Fibroblast of lung (primary cell): ENCODE data around the gene SH3PXD2A. TPM values are rescaled to one million over a fixed set of nuclear protein-coding genes. Genes with fewer than 3 reads are reported as not detected.

Experiments
- DNase-seq, 2 donors: peaks; one replicate each; pipeline versions ENCODE4 v3.0.0 to v3.0.0-alpha.2; 2010; ENCODE audit warnings: low read depth in 2 of 2
- H2AFZ ChIP-seq: 2 replicates; pipeline ENCODE4 v1.5.1; 2012; ENCODE audit warnings: low read length, control low read depth, inconsistent platforms
- H3K27ac ChIP-seq: 2 replicates; pipeline ENCODE4 v1.5.1; 2011; ENCODE audit warnings: low read length, control low read depth; ENCODE audit not compliant: insufficient read depth
- H3K27me3 ChIP-seq: 2 replicates; pipeline ENCODE4 v1.5.1; 2011; ENCODE audit warnings: mild to moderate bottlenecking, low read length; ENCODE audit not compliant: control insufficient read depth, insufficient read depth
- H3K36me3 ChIP-seq: 2 replicates; pipeline ENCODE4 v1.5.1; 2011; ENCODE audit warnings: low read length; ENCODE audit not compliant: control insufficient read depth, insufficient read depth
- H3K4me1 ChIP-seq: 2 replicates; pipeline ENCODE4 v1.5.1; 2011; ENCODE audit warnings: low read length; ENCODE audit not compliant: control insufficient read depth, insufficient read depth; ENCODE audit errors: extremely low read depth
- H3K4me2 ChIP-seq: 2 replicates; pipeline ENCODE4 v1.5.1; 2011; ENCODE audit warnings: low read length, control low read depth; ENCODE audit not compliant: insufficient read depth; ENCODE audit errors: extremely low read depth
- H3K4me3 ChIP-seq, 4 experiments: fragments of 200-600 bp in 1 of 4; sonication (generic) in 1 of 4; replicated peaks in 1 of 4; 2 replicates each; pipeline ENCODE4 v1.5.1; 2011 to 2016; ENCODE audit warnings: low read length in 4 of 4, low read depth in 3 of 4, mild to moderate bottlenecking in 3 of 4, control low read depth in 2 of 4, inconsistent platforms in 1 of 4, mixed read lengths in 1 of 4; ENCODE audit not compliant: insufficient read depth in 1 of 4; ENCODE audit errors: control extremely low read depth in 1 of 4
- H3K79me2 ChIP-seq: 2 replicates; pipeline ENCODE4 v1.5.1; 2012; ENCODE audit warnings: mild to moderate bottlenecking, low read length, inconsistent platforms; ENCODE audit not compliant: control insufficient read depth, insufficient read depth
- H3K9ac ChIP-seq: 2 replicates; pipeline ENCODE4 v1.5.1; 2011; ENCODE audit warnings: mild to moderate bottlenecking, low read length, control low read depth; ENCODE audit not compliant: insufficient read depth
- H3K9me3 ChIP-seq: 2 replicates; pipeline ENCODE4 v1.5.1; 2012; ENCODE audit warnings: low read depth, low read length; ENCODE audit not compliant: control insufficient read depth, insufficient read depth
- H4K20me1 ChIP-seq: 2 replicates; pipeline ENCODE4 v1.5.1; 2011; ENCODE audit warnings: low read length; ENCODE audit not compliant: control insufficient read depth, insufficient read depth; ENCODE audit errors: extremely low read depth
- CTCF ChIP-seq, 2 donors: IDR thresholded peaks in 1 of 2; conservative IDR thresholded peaks in 1 of 2; 1 replicate in 1 of 2; 2 replicates in 1 of 2; pipeline ENCODE4 v1.5.1; 2011 to 2012; ENCODE audit warnings: low read length in 2 of 2, control low read depth in 1 of 2, inconsistent platforms in 1 of 2, low read depth in 1 of 2, mild to moderate bottlenecking in 1 of 2
- EZH2 ChIP-seq: IDR thresholded peaks from 2 replicates; pipeline ENCODE4 v1.5.1; 2012; ENCODE audit warnings: low read length, control low read depth, mild to moderate bottlenecking; ENCODE audit errors: missing control alignments
- polyA plus RNA-seq, 2 donors: library from polyadenylated mRNA; depleted of rRNA in 1 of 2; stranded (reverse) in 1 of 2; unstranded in 1 of 2; fragments of >200 nt; gene quantifications; 2 replicates each; pipeline ENCODE4 v1.2.1, GENCODE V29; 2011 to 2012; ENCODE audit warnings: missing spikeins in 1 of 2
- total RNA-seq: library from RNA; depleted of rRNA; stranded (reverse); fragments of >200 nt; gene quantifications from 2 replicates; pipeline ENCODE4 v1.2.1, GENCODE V29; 2014

The SH3PXD2A gene
- total and polyA plus RNA-seq, 2 donors (not counting 1 experiment from before 2014, with no cell fraction given), result 25.5 to 33.2 TPM

DNA sequence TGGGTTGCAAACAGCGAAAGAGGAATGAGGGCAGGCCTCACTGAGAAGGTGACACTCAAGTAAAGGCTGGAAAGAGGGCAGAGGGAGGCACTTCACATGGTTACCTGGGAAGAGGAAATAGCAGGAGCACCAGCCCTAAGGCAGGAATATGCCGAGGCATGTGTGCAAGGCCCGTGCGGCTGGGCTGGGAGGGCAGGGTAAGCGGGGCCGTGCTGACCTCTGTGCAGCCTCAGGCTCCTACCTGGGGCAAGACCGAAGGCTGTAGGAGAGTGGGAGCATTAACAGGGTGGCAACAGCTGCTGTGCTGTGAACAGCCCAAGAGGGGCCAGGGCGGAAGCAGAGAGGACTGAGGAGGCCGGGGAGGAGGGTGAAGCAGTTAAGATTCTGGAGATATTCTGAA is 24.0 kb upstream of the SH3PXD2A start:
- no peaks in the 10 kb centered on the region for H3K27me3 ChIP-seq
- no peak overlapping the region for H3K4me3 ChIP-seq
- H4K20me1 ChIP-seq, result no peaks in the 10 kb centered on the region
- no peak overlapping the region for H3K9ac ChIP-seq
- no peaks in the 10 kb centered on the region for H3K79me2 ChIP-seq
- no peak for DNase-seq
- no peak overlapping the region for H3K4me2 ChIP-seq
- H3K4me1 ChIP-seq, result no peaks in the 10 kb centered on the region
- H3K9me3 ChIP-seq, result no peaks in the 10 kb centered on the region
- peaks cover 2% of the 10 kb centered on the region for H3K36me3 ChIP-seq
- no peak for TF ChIP-seq CTCF (conservative IDR thresholded peaks at IDR 0.05 in 1 of 2, IDR thresholded peaks at IDR 0.05 in 1 of 2; ENCODE audit: low read depth in 1 of 2, low read length in 2 of 2)
- no peak for TF ChIP-seq EZH2
- no peak overlapping the region for H3K27ac ChIP-seq
- no peak overlapping the region for H2AFZ ChIP-seq

GRCh38 chr10:103877861-103878260 is 22.5 kb upstream of the SH3PXD2A start:
- DNase-seq, result no peak
- Histone ChIP-seq H3K27ac (no peak overlapping the region), H4K20me1 (no peaks in the 10 kb centered on the region), H3K79me2 (no peaks in the 10 kb centered on the region), H3K4me2 (no peak overlapping the region), H3K27me3 (no peaks in the 10 kb centered on the region), H3K9me3 (no peaks in the 10 kb centered on the region), H2AFZ (no peak overlapping the region), H3K9ac (no peak overlapping the region), H3K36me3 (peaks cover 2% of the 10 kb centered on the region), H3K4me3 (no peak overlapping the region), H3K4me1 (no peaks in the 10 kb centered on the region)
- TF ChIP-seq EZH2, result no peak
- TF ChIP-seq CTCF (conservative IDR thresholded peaks at IDR 0.05 in 1 of 2, IDR thresholded peaks at IDR 0.05 in 1 of 2; ENCODE audit: low read depth in 1 of 2, low read length in 2 of 2), result no peak

- H3K9me3 ChIP-seq, result no peaks in the 10 kb centered on the region
- H3K27ac ChIP-seq, result no peak overlapping the region
- H4K20me1 ChIP-seq, result no peaks in the 10 kb centered on the region
These were observed 20.8 kb upstream of the SH3PXD2A start for GRCh38 chr10:103876155-103876554.

More at GRCh38 chr10:103876155-103876554, 20.8 kb upstream of the SH3PXD2A start:
- H2AFZ ChIP-seq, result no peak overlapping the region
- no peaks in the 10 kb centered on the region for H3K79me2 ChIP-seq
- no peaks in the 10 kb centered on the region for H3K4me1 ChIP-seq
- no peak overlapping the region for H3K9ac ChIP-seq
- H3K36me3 ChIP-seq, result no peaks in the 10 kb centered on the region
- H3K4me2 ChIP-seq, result no peak overlapping the region
- H3K27me3 ChIP-seq, result no peaks in the 10 kb centered on the region
- H3K4me3 ChIP-seq, result no peak overlapping the region
- TF ChIP-seq CTCF (conservative IDR thresholded peaks at IDR 0.05 in 1 of 2, IDR thresholded peaks at IDR 0.05 in 1 of 2; ENCODE audit: low read depth in 1 of 2, low read length in 2 of 2) (no peak), EZH2 (no peak)
- DNase-seq, result no peak
